ENCODE data around the gene MS4A6E.

DNA sequence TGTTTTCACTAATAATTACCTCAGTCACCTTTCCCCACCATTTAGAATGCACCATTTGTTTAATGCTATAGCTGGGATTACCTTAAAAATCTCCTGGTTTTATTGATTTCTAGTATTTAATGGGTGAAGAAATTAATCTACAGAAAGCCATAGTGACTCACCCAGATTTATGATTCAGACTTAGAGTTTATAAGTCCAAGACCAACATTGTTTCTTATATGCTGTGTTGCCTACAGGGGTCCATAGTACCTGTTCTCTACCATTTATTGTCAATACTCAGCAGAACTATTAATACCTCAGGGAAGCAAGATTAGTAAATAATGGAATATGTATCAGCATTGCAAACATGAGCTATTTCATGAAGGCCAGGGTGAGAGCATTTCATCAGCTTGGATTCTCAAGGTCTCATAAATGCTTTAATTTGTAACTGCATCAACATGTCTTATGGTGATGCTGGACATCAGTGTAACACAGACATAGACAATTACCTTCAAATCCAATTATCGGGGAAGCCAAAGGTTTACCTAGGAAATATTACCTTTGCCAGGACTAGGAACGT is 43.3 kb downstream of the MS4A6E start:
- TF ChIP-seq, protein P1, sequence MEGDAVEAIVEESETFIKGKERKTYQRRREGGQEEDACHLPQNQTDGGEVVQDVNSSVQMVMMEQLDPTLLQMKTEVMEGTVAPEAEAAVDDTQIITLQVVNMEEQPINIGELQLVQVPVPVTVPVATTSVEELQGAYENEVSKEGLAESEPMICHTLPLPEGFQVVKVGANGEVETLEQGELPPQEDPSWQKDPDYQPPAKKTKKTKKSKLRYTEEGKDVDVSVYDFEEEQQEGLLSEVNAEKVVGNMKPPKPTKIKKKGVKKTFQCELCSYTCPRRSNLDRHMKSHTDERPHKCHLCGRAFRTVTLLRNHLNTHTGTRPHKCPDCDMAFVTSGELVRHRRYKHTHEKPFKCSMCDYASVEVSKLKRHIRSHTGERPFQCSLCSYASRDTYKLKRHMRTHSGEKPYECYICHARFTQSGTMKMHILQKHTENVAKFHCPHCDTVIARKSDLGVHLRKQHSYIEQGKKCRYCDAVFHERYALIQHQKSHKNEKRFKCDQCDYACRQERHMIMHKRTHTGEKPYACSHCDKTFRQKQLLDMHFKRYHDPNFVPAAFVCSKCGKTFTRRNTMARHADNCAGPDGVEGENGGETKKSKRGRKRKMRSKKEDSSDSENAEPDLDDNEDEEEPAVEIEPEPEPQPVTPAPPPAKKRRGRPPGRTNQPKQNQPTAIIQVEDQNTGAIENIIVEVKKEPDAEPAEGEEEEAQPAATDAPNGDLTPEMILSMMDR (IDR thresholded peaks at IDR 0.05; ENCODE audit: low read length) = no peak
- no peak for TF ChIP-seq EZH2 (IDR thresholded peaks at IDR 0.05; ENCODE audit: borderline replicate concordance, low read length)

Measured in OCI-LY1 (cell line).